OCI-LY1 (cell line): ENCODE measurements around the gene CKB.

ENCODE experiments used
- EZH2 ChIP-seq: fragments of 200-600 bp; sonication (generic), shearing (Covaris generic); IDR thresholded peaks from 2 replicates; pipeline ENCODE4 v1.8.0; 2017; ENCODE audit warnings: borderline replicate concordance, mixed run types, mild to moderate bottlenecking, antibody characterized with exemption, low read length, moderate library complexity, mixed read lengths
- TF ChIP-seq, protein P1 (sequence below): fragments of 200-600 bp; sonication (generic), shearing (Covaris generic); IDR thresholded peaks from 2 replicates; pipeline ENCODE4 v1.5.1; 2017; ENCODE audit warnings: mild to moderate bottlenecking, antibody characterized with exemption, low read length, moderate library complexity, mixed read lengths

DNA sequence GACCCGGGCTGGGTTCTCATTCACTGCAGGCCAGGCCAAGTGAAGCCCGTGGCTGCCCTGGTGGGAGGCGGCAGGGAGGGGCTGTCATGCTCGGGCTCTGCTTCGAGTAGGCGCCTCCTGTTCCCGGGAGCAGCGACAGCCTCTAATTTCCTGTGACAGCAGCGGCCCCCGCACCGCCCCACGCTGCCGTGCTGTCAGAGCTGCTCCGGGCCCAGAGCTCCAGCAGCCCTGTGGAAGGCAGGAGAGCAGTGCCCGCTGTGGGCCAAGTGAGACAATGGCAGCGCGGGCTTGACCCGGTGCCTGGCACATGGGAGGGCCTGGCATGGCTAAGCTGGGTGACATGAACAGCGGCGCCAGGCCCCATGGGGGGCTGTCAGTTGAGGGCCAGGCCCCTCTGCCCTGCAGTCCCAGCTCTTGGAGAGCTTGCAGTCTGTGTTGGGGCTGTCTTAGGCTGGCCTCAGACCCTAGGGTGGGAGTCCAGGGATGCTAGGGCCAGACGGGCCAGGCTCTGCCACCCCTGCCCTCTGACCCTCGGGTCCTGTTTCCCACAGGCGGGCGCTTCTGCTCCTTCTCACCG, 11.5 kb upstream of the CKB start:
- TF ChIP-seq, protein P1, sequence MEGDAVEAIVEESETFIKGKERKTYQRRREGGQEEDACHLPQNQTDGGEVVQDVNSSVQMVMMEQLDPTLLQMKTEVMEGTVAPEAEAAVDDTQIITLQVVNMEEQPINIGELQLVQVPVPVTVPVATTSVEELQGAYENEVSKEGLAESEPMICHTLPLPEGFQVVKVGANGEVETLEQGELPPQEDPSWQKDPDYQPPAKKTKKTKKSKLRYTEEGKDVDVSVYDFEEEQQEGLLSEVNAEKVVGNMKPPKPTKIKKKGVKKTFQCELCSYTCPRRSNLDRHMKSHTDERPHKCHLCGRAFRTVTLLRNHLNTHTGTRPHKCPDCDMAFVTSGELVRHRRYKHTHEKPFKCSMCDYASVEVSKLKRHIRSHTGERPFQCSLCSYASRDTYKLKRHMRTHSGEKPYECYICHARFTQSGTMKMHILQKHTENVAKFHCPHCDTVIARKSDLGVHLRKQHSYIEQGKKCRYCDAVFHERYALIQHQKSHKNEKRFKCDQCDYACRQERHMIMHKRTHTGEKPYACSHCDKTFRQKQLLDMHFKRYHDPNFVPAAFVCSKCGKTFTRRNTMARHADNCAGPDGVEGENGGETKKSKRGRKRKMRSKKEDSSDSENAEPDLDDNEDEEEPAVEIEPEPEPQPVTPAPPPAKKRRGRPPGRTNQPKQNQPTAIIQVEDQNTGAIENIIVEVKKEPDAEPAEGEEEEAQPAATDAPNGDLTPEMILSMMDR, result no peak
- TF ChIP-seq EZH2, result no peak
